Astrocyte (in vitro differentiated cells and primary cell): ENCODE data around the gene SLCO1A2.

Experiments used
- CTCF ChIP-seq: IDR thresholded peaks from 2 replicates; pipeline ENCODE4 v1.5.1; 2011; ENCODE audit warnings: low read depth, mild to moderate bottlenecking, inconsistent platforms, low read length, moderate library complexity; ENCODE audit not compliant: insufficient read depth
- EZH2 ChIP-seq: IDR thresholded peaks from 2 replicates; pipeline ENCODE4 v1.6.1; 2012; ENCODE audit warnings: mild to moderate bottlenecking, low read length, inconsistent platforms; ENCODE audit not compliant: insufficient read depth

GRCh38 chr12:21324551-21324950, 10.2 kb downstream of the SLCO1A2 start:
- TF ChIP-seq CTCF (no peak), EZH2 (no peak)
